Measurements from ENCODE around the gene RESF1. TPM values are rescaled to one million over a fixed set of nuclear protein-coding genes. Genes with fewer than 3 reads are reported as not detected.

RESF1 gene, protein sequence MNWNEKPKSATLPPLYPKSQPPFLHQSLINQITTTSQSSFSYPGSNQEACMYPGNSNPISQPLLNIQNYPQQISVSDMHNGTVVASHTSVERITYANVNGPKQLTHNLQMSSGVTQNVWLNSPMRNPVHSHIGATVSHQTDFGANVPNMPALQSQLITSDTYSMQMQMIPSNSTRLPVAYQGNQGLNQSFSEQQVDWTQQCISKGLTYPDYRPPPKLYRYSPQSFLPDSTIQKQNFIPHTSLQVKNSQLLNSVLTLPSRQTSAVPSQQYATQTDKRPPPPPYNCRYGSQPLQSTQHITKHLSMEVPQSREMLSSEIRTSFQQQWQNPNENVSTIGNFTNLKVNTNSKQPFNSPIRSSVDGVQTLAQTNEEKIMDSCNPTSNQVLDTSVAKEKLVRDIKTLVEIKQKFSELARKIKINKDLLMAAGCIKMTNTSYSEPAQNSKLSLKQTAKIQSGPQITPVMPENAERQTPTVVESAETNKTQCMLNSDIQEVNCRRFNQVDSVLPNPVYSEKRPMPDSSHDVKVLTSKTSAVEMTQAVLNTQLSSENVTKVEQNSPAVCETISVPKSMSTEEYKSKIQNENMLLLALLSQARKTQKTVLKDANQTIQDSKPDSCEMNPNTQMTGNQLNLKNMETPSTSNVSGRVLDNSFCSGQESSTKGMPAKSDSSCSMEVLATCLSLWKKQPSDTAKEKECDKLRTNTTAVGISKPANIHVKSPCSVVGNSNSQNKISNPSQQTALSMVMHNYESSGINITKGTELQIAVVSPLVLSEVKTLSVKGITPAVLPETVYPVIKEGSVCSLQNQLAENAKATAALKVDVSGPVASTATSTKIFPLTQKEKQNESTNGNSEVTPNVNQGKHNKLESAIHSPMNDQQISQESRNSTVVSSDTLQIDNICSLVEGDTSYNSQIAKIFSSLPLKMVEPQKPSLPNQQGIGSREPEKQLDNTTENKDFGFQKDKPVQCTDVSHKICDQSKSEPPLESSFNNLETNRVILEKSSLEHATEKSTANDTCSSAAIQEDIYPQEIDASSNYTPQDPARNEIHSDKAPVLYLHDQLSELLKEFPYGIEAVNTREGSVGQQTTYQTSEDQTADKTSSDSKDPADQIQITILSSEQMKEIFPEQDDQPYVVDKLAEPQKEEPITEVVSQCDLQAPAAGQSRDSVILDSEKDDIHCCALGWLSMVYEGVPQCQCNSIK (N-terminal part only)
- 61.2 TPM for total RNA-seq
- 19.5 TPM for polyA plus RNA-seq (ENCODE audit: insufficient read depth, low read depth, low replicate concordance)
- long read RNA-seq, donor 1: 0 reads
- long read RNA-seq, donor 2, partial matches to known transcripts: 6 of 7 reads
- long read RNA-seq, donor 2, other reads (novel, unspliced or antisense): 0 of 7 reads
- long read RNA-seq, donor 3, transcript KIAA1551-208 (2 exons, 883 nt): major isoform, 8 of 18 reads
- long read RNA-seq, donor 3, partial matches to known transcripts: 9 of 18 reads
- long read RNA-seq, donor 3, other reads (novel, unspliced or antisense): 0 of 18 reads
- long read RNA-seq, donor 4, partial matches to known transcripts: 9 of 11 reads
- long read RNA-seq, donor 4, other reads (novel, unspliced or antisense): 0 of 11 reads
- long read RNA-seq, donor 5: 0 reads
- long read RNA-seq, donor 6, partial matches to known transcripts: 10 of 14 reads
- long read RNA-seq, donor 6, other reads (novel, unspliced or antisense): 0 of 14 reads
- long read RNA-seq, donor 7, partial matches to known transcripts: 9 of 17 reads
- long read RNA-seq, donor 7, other reads (novel, unspliced or antisense): 6 of 17 reads
- long read RNA-seq, donor 8, partial matches to known transcripts: 0 of 3 reads
- long read RNA-seq, donor 8, other reads (novel, unspliced or antisense): 0 of 3 reads
- long read RNA-seq, donor 9, partial matches to known transcripts: 8 of 10 reads
- long read RNA-seq, donor 9, other reads (novel, unspliced or antisense): 0 of 10 reads
- long read RNA-seq, donor 10, partial matches to known transcripts: 15 of 18 reads
- long read RNA-seq, donor 10, other reads (novel, unspliced or antisense): 0 of 18 reads

GRCh38 chr12:31959161-31959700 lies at the start of gene RESF1:
TSS of gene RESF1 (plus strand) at chr12:31959415. CDS start at chr12:31980956, 21,541 bp downstream.
- H3K27ac ChIP-seq (ENCODE audit: low read depth in 2 of 2, low read length in 2 of 2): peak within 1 kb of the TSS; percentile 80 to 82
- peak within 1 kb of the TSS; percentile 92 to 96 (median 93) for H3K4me3 ChIP-seq (ENCODE audit: low read length in 3 of 3)
- intact Hi-C loops (cut with DNase I): no loop called here
- H3K4me1 ChIP-seq (ENCODE audit: control insufficient read depth in 2 of 3, insufficient read depth in 2 of 3, low read depth in 1 of 3, low read length in 3 of 3): peaks cover 5 to 9% (median 8%) of the 10 kb centered on the region in 3 donors
- peak; percentile 94 to 97 (median 97) for DNase-seq
- peak within 1 kb of the TSS; percentile 70 to 94 (median 83) for H3K9ac ChIP-seq (ENCODE audit: low read length in 3 of 3)
- peaks cover 0 to 7% (median 0%) of the 10 kb centered on the region in 3 donors for H3K36me3 ChIP-seq (ENCODE audit: control insufficient read depth in 2 of 3, insufficient read depth in 3 of 3, low read length in 3 of 3)
- H3K9me3 ChIP-seq (ENCODE audit: control insufficient read depth in 2 of 3, insufficient read depth in 1 of 3, low read length in 3 of 3): no peaks in the 10 kb centered on the region
- FAIRE-seq: no peak
- no peaks in the 10 kb centered on the region for H3K27me3 ChIP-seq (ENCODE audit: control insufficient read depth, insufficient read depth, low read length)
- TF ChIP-seq, protein P1, sequence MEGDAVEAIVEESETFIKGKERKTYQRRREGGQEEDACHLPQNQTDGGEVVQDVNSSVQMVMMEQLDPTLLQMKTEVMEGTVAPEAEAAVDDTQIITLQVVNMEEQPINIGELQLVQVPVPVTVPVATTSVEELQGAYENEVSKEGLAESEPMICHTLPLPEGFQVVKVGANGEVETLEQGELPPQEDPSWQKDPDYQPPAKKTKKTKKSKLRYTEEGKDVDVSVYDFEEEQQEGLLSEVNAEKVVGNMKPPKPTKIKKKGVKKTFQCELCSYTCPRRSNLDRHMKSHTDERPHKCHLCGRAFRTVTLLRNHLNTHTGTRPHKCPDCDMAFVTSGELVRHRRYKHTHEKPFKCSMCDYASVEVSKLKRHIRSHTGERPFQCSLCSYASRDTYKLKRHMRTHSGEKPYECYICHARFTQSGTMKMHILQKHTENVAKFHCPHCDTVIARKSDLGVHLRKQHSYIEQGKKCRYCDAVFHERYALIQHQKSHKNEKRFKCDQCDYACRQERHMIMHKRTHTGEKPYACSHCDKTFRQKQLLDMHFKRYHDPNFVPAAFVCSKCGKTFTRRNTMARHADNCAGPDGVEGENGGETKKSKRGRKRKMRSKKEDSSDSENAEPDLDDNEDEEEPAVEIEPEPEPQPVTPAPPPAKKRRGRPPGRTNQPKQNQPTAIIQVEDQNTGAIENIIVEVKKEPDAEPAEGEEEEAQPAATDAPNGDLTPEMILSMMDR (IDR thresholded peaks at IDR 0.05; ENCODE audit: borderline replicate concordance, extremely low read depth, insufficient read depth): no peak

DNA sequence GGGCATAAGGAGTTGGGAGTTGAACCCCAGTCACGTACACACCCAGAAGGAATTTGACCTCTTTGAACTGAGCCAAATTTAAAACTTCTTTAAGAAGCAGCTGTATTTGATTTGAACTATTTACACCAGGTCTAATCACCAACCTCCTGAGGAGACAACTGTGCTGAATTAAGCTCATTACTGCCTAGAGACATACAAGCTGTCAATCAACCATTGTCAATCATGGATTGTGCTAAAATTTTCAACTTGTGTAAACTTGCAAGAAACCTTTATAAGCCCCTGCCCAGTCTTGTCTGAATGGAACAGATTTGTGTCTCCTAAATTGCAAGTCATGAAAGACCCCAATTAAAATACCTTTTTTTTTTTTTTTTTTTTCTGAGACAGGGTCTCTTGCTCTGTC lies 44.3 kb upstream of the RESF1 start:
- TF ChIP-seq, protein P1 (IDR thresholded peaks at IDR 0.05; ENCODE audit: borderline replicate concordance, extremely low read depth, insufficient read depth): no peak
- Histone ChIP-seq H3K4me3 (ENCODE audit: low read length in 3 of 3) (no peak overlapping the region), H3K36me3 (ENCODE audit: control insufficient read depth in 2 of 3, insufficient read depth in 3 of 3, low read length in 3 of 3) (no peaks in the 10 kb centered on the region), H3K9me3 (ENCODE audit: control insufficient read depth in 2 of 3, insufficient read depth in 1 of 3, low read length in 3 of 3) (peaks cover 0 to 2% (median 1%) of the 10 kb centered on the region in 3 donors), H3K9ac (ENCODE audit: low read length in 3 of 3) (no peak overlapping the region), H3K27me3 (ENCODE audit: control insufficient read depth, insufficient read depth, low read length) (no peaks in the 10 kb centered on the region), H3K27ac (ENCODE audit: low read depth in 2 of 2, low read length in 2 of 2) (no peak overlapping the region), H3K4me1 (ENCODE audit: control insufficient read depth in 2 of 3, insufficient read depth in 2 of 3, low read depth in 1 of 3, low read length in 3 of 3) (no peaks in the 10 kb centered on the region)
- no peak for DNase-seq
- no peak for FAIRE-seq
- intact Hi-C loops (cut with DNase I): no loop called here

Measured in kidney (tissue), 22 donors.